ENCODE measurements around the gene PEF1. TPM values are rescaled to one million over a fixed set of nuclear protein-coding genes. Genes with fewer than 3 reads are reported as not detected.

Gene PEF1
- total and polyA plus RNA-seq, 2 donors (not counting 3 experiments of a cell fraction or from before 2014, with no cell fraction given): 73.3 to 161 TPM

DNA sequence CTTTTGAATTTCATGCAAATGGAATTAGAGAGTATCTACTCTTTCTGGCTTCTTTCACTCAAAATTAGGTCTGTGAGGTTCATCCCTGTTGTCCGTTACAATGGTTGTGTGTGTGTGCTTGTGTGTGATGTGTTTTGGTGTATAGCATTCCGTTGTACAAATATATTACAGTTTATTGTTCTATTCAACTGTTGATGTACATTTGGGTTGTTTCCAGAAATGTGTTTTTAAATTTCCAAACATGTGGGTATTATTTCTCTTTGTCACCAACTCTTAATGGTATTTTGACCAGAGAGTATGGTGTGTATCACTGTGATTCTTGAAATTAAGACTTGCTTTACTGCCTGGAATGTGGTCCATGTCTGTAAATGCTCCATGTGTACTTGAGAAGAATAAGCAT, 44.0 kb downstream of the PEF1 start:
- no peaks in the 10 kb centered on the region for H3K9me3 ChIP-seq (replicated peaks; ENCODE audit: control insufficient read depth, insufficient read depth, low read length)
- intact Hi-C loops (cut with micrococcal nuclease): no loop called here
- no peak overlapping the region for H3K9ac ChIP-seq (replicated peaks; ENCODE audit: extremely low read depth, insufficient read depth, low read length)
- no peak overlapping the region for H3K4me2 ChIP-seq (ENCODE audit: insufficient read depth, low read length)
- no peaks in the 10 kb centered on the region for H4K20me1 ChIP-seq (replicated peaks; ENCODE audit: control insufficient read depth, extremely low read depth, insufficient read depth, low read length)
- ChIA-PET CTCF (interaction anchor here (1.0 kb wide), 1 partner anchor 17 kb away, joined by 4 read pairs; the partner anchor contains the start of gene HCRTR1), POLR2A (no interaction called here)
- TF ChIP-seq, protein P1, sequence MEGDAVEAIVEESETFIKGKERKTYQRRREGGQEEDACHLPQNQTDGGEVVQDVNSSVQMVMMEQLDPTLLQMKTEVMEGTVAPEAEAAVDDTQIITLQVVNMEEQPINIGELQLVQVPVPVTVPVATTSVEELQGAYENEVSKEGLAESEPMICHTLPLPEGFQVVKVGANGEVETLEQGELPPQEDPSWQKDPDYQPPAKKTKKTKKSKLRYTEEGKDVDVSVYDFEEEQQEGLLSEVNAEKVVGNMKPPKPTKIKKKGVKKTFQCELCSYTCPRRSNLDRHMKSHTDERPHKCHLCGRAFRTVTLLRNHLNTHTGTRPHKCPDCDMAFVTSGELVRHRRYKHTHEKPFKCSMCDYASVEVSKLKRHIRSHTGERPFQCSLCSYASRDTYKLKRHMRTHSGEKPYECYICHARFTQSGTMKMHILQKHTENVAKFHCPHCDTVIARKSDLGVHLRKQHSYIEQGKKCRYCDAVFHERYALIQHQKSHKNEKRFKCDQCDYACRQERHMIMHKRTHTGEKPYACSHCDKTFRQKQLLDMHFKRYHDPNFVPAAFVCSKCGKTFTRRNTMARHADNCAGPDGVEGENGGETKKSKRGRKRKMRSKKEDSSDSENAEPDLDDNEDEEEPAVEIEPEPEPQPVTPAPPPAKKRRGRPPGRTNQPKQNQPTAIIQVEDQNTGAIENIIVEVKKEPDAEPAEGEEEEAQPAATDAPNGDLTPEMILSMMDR (IDR thresholded peaks at IDR 0.05; ENCODE audit: extremely low read depth in 1 of 2, insufficient read depth in 1 of 2, low read depth in 1 of 2, low read length in 2 of 2): no peak
- TF ChIP-seq MYC (IDR thresholded peaks at IDR 0.05; ENCODE audit: low read depth, low read length): no peak
- TF ChIP-seq GATA2 (IDR thresholded peaks at IDR 0.05; ENCODE audit: insufficient read depth, insufficient read length, low read depth, low read length): no peak
- no peak for TF ChIP-seq POLR2AphosphoS5 (IDR thresholded peaks at IDR 0.05; ENCODE audit: insufficient read depth, low read depth, low read length)
- TF ChIP-seq POLR2A (IDR thresholded peaks at IDR 0.05; ENCODE audit: low read depth, low read length): no peak
- TF ChIP-seq EZH2 (IDR thresholded peaks at IDR 0.05; ENCODE audit: borderline replicate concordance, low read depth, low read length, severe bottlenecking): no peak
- no peak for TF ChIP-seq JUN (IDR thresholded peaks at IDR 0.05; ENCODE audit: borderline replicate concordance, insufficient read depth, insufficient read length, low read depth)
- no peak for TF ChIP-seq FOS (IDR thresholded peaks at IDR 0.05; ENCODE audit: borderline replicate concordance, insufficient read depth, low read length)
- no peak for TF ChIP-seq MAX (IDR thresholded peaks at IDR 0.05; ENCODE audit: insufficient read depth, insufficient read length)
- H3K27me3 ChIP-seq (ENCODE audit: control insufficient read depth in 2 of 2, insufficient read depth in 2 of 2, low read length in 2 of 2): no peaks in the 10 kb centered on the region
- no TSS peak for BruUV-seq (replicated peaks)
- peak; percentile 48 for DNase-seq (ENCODE audit: low read depth, low spot score)
- no peaks in the 10 kb centered on the region for H3K79me2 ChIP-seq (ENCODE audit: control insufficient read depth, insufficient read depth, low read length)
- H3K9me1 ChIP-seq (replicated peaks; ENCODE audit: control insufficient read depth, extremely low read depth, insufficient read depth, low read length): no peaks in the 10 kb centered on the region
- no peak overlapping the region for H2AFZ ChIP-seq (ENCODE audit: low read depth, low read length)
- no peaks in the 10 kb centered on the region for H3K36me3 ChIP-seq (ENCODE audit: control insufficient read depth in 2 of 2, extremely low read depth in 1 of 2, insufficient read depth in 2 of 2, low read length in 2 of 2)
- dilution Hi-C loops (cut with MboI; ENCODE audit: extremely low pct_ligation_motif_present, low sequenced_read_pairs): no loop called here
- peaks cover 25% of the 10 kb centered on the region for H3K4me1 ChIP-seq (ENCODE audit: control insufficient read depth, extremely low read depth, insufficient read depth, low read length)
- H3K4me3 ChIP-seq (replicated peaks in 1 of 3; ENCODE audit: insufficient read depth in 1 of 3, low read depth in 1 of 3, low read length in 3 of 3): no peak overlapping the region
- no peak overlapping the region for H3K27ac ChIP-seq (ENCODE audit: insufficient read depth, low read depth, low read length)
- FAIRE-seq: no peak
